GM06990 (cell line): Measurements from ENCODE around the gene LUC7L.

Experiments used
- DNase-seq: peaks from one replicate; pipeline ENCODE4 v3.0.0-alpha.2; 2011; ENCODE audit not compliant: insufficient read length; ENCODE audit errors: extremely low read depth
- H3K27me3 ChIP-seq: replicated peaks from 2 replicates; pipeline ENCODE4 v1.6.0; 2011; ENCODE audit warnings: low read length; ENCODE audit not compliant: control insufficient read depth, insufficient read depth
- H3K36me3 ChIP-seq: 2 replicates; pipeline ENCODE4 v1.5.1; 2011; ENCODE audit warnings: low read length; ENCODE audit not compliant: control insufficient read depth, insufficient read depth
- H3K4me3 ChIP-seq: replicated peaks from 2 replicates; pipeline ENCODE4 v1.5.1; 2011; ENCODE audit warnings: low read depth, mild to moderate bottlenecking, control low read depth, low read length
- TF ChIP-seq, protein P1 (sequence below): IDR thresholded peaks from 2 replicates; pipeline ENCODE4 v1.5.1; 2011; ENCODE audit warnings: low read length, control low read depth, mild to moderate bottlenecking, inconsistent platforms; ENCODE audit not compliant: insufficient read depth, poor library complexity, severe bottlenecking

Gene LUC7L

DNA sequence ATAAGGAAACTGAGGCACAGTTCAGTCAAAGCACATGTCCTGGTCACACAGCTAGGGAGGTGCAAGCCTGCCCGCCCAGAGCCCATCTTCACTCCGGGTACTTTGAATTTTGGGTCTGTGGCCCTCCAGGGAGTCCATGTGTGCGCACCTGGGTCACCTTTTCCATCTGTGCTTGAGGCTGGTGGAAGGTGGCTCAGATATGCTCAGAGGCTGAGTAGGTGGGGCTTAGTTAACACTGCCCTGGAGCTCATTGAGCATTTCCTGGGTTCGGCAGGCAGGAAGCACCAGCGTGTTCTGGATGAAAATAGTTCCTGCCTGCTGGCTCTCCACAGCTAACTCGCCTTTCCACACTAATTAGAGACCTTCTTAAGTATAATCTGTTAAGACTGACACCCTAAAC lies 24.6 kb upstream of the LUC7L start:
- TF ChIP-seq, protein P1, sequence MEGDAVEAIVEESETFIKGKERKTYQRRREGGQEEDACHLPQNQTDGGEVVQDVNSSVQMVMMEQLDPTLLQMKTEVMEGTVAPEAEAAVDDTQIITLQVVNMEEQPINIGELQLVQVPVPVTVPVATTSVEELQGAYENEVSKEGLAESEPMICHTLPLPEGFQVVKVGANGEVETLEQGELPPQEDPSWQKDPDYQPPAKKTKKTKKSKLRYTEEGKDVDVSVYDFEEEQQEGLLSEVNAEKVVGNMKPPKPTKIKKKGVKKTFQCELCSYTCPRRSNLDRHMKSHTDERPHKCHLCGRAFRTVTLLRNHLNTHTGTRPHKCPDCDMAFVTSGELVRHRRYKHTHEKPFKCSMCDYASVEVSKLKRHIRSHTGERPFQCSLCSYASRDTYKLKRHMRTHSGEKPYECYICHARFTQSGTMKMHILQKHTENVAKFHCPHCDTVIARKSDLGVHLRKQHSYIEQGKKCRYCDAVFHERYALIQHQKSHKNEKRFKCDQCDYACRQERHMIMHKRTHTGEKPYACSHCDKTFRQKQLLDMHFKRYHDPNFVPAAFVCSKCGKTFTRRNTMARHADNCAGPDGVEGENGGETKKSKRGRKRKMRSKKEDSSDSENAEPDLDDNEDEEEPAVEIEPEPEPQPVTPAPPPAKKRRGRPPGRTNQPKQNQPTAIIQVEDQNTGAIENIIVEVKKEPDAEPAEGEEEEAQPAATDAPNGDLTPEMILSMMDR: no peak
- H3K4me3 ChIP-seq: no peak overlapping the region
- H3K36me3 ChIP-seq: peaks cover 5% of the 10 kb centered on the region
- DNase-seq: no peak
- no peaks in the 10 kb centered on the region for H3K27me3 ChIP-seq

DNA sequence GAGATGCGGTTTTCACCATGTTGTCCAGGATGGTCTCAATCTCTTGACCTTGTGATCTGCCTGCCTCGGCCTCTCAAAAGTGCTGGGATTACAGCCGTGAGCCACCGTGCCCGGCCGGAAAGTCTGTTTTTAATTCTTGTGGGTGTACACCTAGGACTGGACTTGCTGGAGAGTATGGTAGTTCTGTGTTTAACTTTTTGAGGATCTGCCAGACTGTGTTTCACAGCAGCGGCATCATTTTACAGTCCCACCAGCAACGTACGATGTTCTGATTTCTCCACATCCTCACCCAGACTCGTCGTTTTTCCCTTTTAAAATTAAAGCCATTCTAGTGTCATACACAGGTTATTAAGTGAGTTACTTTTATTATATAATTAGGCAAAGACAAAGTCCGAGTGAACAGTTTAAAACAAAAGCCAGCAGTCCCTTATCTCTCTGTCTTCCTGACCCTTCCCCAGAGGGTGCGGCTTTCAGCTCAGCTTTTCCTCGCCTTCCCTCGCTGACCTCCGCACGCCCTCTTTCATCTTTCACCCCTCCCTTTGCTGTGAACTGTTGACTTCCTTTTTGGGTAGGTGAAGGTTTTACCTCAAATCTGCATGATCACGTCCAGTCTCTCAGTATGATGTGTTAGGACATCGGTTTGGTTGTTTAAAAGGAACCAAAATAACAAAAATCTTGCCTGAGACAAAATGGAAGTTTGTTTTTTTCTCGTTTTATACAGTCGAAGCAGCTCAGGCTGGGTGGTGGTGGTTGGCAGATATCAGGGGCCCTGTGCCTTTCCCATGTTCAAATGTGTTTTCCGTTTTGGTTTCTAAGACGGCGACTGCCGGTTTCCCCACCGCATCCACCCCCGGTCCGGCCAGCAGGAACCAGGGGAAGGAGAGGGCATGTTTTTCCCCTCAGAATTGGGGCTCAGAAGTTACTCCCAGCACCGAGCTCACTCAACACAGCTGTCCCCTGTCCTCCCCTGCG lies 23.4 kb upstream of the LUC7L start:
- H3K36me3 ChIP-seq: peaks cover 5% of the 10 kb centered on the region
- no peak for DNase-seq
- TF ChIP-seq, protein P1: no peak
- no peaks in the 10 kb centered on the region for H3K27me3 ChIP-seq
- no peak overlapping the region for H3K4me3 ChIP-seq

DNA sequence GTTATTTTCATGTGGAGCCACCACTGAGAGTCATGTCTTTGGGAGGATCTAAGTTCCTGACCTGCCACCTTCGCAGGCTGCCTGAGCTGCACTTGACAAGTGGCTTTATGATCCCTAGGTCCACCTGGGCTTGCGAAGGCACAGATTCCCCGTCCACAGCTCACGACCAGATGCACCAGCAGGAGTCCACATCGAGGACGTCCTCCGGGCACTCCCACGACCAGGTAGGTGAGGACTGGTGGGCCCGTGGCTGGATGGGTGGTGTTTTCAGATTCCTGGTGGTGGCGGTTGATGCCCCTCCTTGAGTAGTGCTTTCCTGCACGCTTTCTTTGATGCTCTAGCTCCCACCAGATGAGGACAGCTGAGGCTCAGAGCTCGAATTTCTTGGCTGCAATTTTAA lies 20.2 kb upstream of the LUC7L start:
- Histone ChIP-seq H3K36me3 (peaks cover 3% of the 10 kb centered on the region), H3K27me3 (no peaks in the 10 kb centered on the region), H3K4me3 (no peak overlapping the region)
- TF ChIP-seq, protein P1: no peak
- no peak for DNase-seq

DNA sequence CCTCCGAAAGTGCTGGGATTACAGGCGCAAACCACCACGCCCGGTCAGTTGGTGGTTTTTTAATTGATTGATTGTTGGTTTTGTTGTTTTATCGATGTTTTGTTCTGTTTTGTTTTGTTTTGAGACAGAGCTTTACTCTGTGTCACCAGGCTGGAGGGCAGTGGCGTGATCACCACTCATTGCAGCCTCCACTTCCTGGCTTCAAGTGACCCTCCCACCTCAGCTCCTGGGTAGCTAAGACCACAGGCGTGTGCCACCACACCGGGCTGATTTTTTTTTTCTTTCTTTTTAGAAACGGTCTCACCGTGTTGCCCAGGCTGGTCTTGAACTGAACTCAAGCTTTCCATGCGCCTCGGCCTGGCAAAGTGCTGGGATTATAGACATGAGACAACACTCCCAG lies 17.8 kb upstream of the LUC7L start:
- Histone ChIP-seq H3K36me3 (no peaks in the 10 kb centered on the region; the same call in 1 of the 2 replicates), H3K4me3 (no peak overlapping the region), H3K27me3 (no peaks in the 10 kb centered on the region)
- TF ChIP-seq, protein P1: no peak
- no peak for DNase-seq

DNA sequence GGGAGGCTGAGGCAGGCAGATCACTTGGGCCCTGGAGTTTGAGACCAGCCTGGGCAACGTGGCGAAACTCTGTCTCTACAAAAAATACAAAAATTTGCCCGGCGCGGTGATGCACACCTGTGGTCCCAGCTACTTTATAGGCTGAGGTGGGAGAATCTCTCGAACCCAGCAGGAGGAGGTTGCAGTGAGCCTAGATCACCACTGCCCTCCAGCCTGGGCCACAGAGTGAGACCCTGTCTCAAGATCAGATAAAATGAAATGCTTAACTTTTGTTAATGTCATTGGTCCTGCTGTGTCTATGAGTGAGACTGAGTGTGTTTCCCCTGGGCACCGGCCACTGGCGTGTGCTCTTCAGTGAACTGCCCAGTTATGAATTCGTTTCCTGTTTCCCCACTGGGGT lies 15.9 kb upstream of the LUC7L start:
- Histone ChIP-seq H3K4me3 (no peak overlapping the region), H3K27me3 (no peaks in the 10 kb centered on the region), H3K36me3 (no peaks in the 10 kb centered on the region; the same call in 1 of the 2 replicates)
- TF ChIP-seq, protein P1: no peak
- no peak for DNase-seq

DNA sequence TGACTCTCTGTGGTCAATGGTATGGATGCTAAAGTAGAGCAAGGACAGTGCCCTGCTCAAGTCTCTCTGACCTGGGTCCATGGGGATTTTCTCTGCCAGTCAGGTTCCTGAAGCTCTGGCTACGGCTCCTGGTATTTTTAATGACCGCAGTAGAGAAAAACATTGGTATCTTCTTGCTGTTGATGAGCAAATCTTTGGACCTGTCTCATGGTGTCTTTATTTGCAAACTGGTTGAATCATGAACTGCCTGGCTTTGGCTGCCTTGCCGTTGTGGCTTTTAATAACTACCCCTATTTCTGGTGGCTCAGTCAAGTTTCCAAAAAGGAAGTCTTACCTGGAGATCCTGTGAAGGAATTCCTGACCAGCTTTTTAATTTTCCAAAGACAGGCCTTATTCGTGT lies 14.1 kb upstream of the LUC7L start:
- Histone ChIP-seq H3K27me3 (no peaks in the 10 kb centered on the region), H3K4me3 (no peak overlapping the region), H3K36me3 (no peaks in the 10 kb centered on the region; the same call in 1 of the 2 replicates)
- TF ChIP-seq, protein P1: no peak
- no peak for DNase-seq
